ENCODE measurements around the gene SPRR2A.
"Not testable (repeated sequence)": the region's sequence is repeated elsewhere in the genome, so short reads cannot be mapped to it uniquely, and the experiment has no call there.

SPRR2A gene

GRCh38 chr1:153025797-153026196 is 31.5 kb downstream of the SPRR2A start:
- DNase-seq (ENCODE audit: low read depth in 2 of 2): no peak

GRCh38 chr1:153024413-153024812 is 32.9 kb downstream of the SPRR2A start:
- no peak for DNase-seq (ENCODE audit: low read depth in 2 of 2)

GRCh38 chr1:153023109-153023508 is 34.2 kb downstream of the SPRR2A start:
- DNase-seq (ENCODE audit: low read depth in 2 of 2): no peak

GRCh38 chr1:153022340-153022739 is 35.0 kb downstream of the SPRR2A start:
- DNase-seq (ENCODE audit: low read depth in 2 of 2): not testable (repeated sequence)

- DNase-seq (ENCODE audit: low read depth in 2 of 2): not testable (repeated sequence)
These were observed 35.5 kb downstream of the SPRR2A start for GRCh38 chr1:153021829-153022228.

GRCh38 chr1:153011235-153011758 is 46.0 kb downstream of the SPRR2A start:
- not testable (repeated sequence) for DNase-seq (ENCODE audit: low read depth in 2 of 2)
